AG20443 (cell line): Measurements from ENCODE around the gene NPAS4.
A peak's percentile ranks its signal among the peaks of the same experiment; 100 is the strongest.
"Not testable (repeated sequence)": the region's sequence is repeated elsewhere in the genome, so short reads cannot be mapped to it uniquely, and the experiment has no call there.

ENCODE experiments used
- DNase-seq: peaks from one replicate; pipeline ENCODE4 v3.0.0; 2012; ENCODE audit warnings: low spot score, mixed read lengths

The NPAS4 gene

DNA sequence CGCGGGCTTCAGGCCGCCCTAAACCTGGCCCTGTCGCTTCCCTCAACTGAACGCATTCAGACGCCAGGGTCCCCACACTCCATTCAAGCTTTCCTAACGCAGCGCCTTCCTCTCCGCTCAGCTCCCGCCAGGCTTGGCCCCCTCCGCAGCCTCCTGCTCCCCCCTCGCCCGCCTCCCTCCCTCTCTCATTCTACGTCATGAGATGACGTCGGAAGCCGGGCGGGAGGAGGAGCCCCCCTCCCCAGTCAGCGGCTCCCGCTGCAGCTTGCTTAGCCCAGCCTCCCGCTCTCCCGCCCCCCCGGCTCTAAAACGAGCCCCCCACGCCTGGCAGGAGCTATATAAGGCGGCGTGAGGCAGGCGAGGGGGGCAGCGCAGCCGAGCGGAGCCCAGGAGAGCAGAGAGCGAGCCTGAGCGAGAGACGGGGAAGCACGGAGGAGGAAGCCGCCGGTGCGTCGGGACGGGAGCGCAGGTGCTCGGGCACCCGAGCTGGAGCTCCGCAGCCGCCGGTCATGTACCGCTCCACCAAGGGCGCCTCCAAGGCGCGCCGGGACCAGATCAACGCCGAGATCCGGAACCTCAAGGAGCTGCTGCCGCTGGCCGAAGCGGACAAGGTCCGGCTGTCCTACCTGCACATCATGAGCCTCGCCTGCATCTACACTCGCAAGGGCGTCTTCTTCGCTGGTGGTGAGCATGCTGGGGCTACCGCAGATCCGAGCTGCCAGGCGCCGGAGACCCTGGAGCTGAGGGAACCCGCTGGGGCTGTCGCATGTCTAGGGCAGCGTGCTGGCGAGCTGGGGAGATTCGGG is at the start of gene NPAS4:
Gene NPAS4 (plus strand): TSS at position 365 of the 806 bp plus-strand sequence. CDS start 145 bp downstream, at position 510.
- no peak for DNase-seq

DNA sequence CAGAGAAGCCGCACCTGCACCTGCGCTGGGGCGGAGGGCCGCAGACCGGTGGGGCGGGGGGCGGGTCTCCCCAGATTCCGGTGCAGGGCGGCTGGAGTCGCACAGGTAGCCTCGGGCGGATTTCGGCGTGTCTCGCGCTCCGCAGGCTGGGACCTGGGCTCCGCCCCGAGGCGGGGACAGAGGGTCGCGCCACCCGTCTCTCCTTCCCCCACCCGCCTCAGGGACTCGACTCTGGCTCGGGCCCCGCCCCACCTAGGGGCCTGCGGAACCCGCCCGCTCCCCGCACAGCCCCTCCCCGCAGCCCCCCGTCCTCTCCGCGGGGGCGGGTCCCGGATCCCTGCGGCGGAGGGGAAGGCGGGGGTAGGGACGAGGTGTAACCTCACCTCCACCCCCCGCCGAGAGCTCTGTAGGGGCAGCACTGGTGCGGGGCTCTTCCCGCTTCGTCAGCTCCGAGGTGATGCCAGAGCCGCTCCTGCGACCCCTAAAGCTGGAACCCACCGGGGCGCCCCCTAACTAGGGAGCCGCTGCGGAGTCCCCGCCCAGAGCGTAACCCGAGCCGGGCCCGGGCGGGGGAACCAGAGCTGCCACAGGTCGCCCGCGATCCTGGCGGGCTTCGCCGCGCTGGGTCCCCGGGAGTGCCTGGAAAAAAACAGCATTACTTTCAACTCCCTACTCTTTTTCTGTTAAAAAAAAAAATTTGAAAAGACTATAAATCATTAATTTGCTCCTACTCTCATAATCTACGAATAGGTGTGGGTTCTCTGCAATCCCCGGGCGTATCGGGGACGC is 49.0 kb upstream of the NPAS4 start, which contains the start of gene SLC29A2:
Gene SLC29A2 (minus strand): TSS at position 134 of the 789 bp plus-strand sequence. CDS start 169 bp downstream, outside the sequence.
- peak; percentile 45 for DNase-seq

DNA sequence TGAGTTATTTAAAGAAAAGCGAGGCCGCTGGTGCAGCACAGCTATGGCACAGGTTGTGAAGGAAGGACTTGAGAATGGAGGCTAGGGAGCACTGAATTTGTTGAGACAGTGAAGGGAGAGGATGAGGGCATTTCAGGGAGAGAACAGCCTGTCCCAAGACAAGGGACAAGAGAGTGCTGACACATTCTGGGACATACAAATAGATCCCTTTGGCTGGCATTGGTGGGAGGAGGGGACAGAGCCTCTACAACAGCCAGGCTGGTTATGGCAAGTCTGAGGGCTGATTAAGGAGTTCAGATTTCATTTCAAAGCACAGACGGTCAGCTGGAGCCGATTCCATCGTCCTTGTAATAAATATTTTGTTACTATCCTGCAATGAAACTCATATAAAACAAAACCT is 47.6 kb upstream of the NPAS4 start:
- no peak for DNase-seq

DNA sequence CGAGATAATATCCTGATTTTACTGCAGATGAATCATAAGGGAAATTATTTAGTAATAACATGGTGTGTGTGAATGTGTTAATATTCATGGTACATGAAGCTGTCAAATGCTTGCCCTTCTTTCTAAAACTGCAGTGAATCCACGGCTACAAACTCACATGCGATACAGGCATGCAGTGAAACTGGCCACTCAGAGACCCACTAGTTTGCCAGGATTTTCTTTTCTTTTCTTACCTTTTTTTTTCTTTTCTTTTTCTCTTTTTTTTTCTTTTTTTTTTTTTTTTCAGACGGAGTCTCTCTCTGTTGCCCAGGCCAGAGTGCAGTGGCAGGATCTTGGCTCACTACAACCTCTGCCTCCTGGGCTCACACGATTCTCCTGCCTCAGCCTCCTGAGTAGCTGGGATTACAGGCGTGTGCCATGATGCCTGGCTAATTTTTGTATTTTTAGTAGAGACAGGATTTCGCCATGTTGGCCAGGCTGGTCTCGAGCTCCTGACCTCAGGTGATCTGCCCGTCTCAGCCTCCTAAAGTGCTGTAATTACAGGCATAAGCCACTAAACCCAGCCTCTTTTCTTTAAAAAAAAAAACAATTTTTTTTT is 47.0 kb upstream of the NPAS4 start:
- DNase-seq, result not testable (repeated sequence)

DNA sequence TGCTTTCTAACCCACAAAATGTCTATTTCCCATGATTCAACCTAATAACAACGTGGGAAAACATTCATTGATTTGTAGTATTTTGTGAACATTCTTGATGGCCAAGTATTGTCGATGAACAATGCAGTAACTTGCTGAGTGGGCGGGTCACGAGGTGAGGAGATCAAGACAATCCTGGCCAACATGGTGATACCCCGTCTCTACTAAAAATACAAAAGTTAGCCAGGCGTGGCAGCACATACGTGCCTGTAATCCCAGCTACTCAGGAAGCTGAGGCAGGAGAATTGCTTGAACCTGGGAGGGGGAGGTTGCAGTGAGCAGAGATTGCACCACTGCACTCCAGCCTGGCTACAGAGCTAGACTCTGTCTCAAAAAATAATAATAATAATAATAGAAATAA is 40.6 kb upstream of the NPAS4 start:
- not testable (repeated sequence) for DNase-seq

DNA sequence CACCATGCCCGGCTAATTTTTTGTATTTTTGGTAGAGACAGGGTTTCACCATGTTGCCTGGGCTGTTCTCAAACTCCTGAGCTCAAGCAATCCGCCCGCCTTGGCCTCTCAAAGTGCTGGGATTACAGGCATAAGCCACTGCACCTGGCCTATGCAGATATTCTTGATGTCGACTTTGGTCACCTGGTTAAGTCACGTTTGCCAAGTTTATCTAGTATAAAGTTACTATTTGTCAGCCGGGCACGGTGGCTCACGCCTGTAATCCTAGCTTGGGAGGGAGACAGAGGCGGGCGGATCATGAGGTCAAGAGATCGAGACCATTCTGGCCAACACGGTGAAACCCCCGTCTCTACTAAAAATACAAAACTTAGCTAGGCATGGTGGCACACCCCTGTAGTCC is 36.5 kb upstream of the NPAS4 start:
- not testable (repeated sequence) for DNase-seq

DNA sequence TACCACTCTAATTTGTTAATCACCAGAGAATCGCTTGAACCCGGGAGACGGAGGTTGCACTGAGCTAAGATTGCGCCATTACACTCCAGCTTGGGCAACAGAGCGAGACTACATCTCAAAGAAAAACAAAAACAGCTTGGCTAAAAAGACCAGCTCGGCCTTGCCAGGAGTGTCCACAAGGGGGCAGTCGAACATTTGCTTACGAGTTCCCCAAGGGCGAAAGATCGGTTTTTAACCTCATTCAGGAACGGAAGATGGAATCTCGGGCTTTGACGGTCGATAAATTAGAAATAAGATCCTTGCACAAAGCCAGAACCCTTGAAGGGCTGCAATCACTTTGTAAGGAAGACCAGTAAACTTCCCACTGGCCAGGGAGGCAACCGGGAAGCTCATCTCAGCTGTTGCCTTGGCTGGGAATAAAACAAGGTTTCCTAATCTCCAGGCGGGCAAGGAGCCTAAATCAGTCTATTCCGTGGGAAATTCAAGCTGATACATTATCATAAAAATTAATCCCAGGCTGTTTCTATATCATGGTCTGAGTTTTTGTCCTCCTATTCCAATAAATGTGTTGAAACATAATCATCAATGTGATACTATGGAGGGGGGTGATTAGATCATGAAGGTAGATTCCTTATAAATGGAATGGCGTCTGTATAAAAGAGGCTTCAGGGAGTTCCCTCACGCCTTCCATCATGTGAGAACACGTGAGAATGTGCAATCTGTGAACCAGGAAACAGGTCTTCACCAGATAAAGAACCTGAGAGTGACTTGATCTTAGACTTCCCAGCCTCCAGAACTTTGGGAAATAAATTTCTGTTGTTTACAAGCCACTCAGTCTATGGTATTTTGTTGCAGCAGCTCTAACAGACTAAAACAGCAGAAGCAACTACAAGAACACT is 34.4 kb upstream of the NPAS4 start:
- peak; percentile 77 for DNase-seq

DNA sequence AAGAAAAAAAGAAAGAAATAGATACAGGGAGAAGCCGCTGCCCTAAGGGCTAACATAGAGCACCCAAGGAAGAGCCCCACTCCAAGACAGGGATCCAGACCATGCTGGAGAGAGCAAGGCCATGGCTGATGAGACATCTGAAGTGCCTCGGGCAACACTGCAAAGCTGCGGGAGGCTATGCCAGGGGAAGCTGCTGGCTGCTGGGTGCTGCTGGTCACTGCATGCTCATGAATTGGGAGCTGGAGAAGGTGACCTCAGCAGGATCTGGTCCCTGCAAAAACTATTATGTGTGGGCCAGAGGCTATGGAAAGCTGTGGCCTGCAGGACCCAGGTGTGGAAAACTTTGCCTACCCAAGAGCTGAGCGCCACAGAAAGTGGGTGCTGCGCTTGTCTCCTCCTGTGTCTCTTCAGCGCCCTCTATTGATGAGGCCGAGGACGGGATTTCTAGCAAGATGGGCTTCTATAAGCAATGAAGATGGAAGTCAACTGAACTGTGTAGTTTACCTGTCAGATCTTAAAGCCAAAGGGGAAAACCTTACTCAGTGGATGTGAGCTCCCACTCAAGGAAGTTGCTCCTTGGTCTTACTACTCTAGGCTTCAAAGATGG is 32.0 kb upstream of the NPAS4 start:
- DNase-seq, result peak; percentile 69

DNA sequence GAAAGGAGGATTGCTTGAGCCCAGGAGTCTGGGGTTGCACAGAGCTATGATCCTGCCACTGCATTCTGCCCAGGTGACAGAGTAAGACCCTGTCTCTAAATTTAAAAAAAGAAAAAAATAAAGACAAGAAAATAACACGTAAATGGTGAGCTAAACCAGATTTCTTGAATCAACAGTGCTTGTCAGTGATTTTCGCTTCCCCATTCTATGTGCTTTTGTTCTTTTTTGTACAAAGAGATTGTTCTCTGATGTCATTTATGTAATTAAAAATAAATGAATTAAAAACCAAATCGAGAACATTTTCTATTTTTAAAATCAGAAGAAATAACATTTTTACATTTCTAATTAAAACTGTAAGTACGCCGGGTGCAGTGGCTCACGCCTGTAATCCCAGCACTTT is 29.5 kb upstream of the NPAS4 start:
- no peak for DNase-seq

DNA sequence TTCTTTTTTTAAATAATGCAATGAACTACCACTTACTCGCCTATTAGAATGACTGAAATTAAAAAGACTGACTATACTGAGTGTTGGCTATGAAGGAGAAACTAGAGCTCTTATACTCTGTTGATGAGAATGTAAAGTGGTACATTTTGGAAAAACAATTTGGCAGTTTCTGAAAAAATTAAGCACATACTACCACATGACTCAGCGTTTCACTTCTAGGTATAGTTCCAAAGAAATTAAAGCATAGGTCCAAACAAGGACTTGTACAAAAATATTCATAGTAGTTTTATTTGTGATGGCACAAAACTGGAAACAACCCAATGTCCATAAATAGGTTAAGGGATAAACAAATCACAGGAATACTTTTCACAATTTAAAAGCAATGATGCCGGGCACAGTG is 26.9 kb upstream of the NPAS4 start:
- no peak for DNase-seq

DNA sequence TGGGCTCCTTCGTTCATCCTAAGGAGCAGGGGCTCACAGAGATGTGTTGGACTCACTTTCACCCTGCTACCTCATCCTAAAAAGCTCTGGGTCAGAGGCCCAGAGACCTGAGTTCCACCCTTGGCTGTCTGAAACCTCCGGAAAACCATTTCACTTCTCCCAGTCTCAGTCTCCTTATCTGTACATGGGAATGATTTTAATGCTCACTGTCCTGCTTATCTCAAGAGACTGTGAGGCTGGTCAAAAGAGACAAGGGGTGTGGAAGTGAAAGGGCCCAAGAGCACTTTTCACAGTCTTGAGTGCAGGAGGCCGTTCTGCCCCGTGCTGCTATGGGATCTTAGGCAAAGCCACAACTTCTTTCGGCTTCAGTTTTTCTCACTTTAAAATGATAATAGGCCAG is 13.2 kb upstream of the NPAS4 start:
- no peak for DNase-seq

DNA sequence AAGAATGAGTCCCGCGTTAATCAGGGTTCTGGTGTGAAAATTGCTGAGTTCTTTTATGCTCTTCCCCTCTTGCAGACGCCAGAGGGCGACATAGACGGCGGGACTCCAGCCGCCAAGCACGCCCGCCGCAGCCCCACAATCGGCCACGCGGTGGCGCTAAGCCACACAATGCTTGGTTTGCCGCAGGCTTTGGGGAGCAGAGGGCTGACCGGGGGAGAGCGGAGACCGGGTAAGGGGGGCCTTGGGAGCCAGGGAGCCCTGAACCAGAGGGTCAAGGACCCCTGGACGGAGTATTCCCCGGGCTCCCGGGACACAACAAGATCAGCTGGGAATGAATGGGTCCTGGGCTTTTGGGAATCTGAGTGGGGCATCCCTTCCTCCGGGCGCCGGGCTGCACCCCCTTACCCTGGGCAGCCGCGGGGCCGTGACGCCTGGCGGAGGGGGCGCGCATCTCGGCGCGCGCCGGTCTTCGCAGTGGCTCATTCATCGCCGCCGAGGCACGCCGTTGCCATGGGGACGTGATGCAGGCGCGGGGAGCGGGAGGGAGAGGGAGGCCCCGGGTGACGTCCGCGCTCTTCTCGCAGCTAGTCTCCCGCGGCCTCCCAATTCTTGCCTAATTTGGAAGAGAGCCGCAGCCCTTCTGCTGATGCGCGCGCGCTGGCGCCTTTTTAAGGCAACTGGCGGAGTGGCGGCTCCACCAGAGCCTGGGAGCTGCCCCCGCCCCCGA is 12.2 kb upstream of the NPAS4 start:
- DNase-seq, result peak; percentile 99

DNA sequence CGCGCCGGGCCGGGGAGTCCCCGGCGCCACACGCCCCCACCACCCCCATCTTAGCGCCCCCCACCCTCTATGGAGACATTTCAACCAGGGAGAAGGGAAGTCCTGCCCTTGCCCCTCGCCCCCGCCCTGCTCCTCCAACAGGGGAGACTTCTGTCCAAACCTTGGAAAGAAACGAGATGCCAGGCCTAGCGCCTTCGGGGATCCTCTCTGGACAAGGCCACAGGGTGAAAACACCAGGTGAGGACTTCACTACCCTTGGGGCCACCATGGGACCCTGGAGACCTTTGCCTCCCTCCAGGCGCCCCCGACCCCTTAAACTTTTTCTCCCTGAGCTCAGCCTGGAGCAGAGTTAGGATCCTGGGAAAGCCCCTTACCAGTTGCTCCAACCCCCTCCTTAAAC is 11.6 kb upstream of the NPAS4 start:
- peak; percentile 16 for DNase-seq

DNA sequence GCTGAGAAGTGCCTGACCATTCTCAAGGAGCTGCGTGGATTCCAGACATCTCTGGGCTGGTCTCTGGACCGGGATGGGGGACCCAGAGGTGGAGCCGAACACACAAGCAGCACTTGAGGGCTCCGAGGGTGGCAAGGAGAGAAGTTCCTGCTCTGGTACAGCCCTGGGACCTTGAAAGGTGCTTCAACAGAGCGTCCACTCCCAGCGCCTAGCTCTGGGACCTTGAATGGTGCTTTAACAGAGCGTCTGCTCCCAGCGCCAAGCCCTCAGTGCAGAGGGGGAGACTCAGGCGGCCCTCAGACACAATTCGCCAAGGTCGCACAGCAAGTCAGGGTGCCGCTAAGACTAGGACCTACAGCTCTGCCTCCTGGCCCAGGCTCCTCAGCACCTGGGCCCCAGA is 10.6 kb upstream of the NPAS4 start:
- no peak for DNase-seq

DNA sequence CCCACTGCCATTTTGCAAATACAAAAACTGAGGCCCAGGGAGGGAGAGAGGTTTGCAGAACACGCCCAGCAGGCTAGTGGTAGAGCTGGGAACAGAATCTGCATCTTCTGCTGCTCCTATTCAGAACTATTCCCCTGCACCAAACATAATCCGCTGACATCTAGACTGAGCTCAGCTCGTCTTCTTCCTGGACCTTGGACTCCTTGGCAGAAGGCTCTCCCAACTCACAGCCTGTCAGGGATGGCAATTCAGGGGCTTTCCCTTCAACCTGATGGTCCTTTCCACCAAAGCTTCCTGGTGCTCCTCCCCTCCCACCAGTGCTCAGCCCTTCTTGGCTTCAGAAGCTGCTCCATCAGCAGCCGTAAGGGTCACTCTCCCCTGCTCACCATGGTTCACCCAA is 9.5 kb upstream of the NPAS4 start:
- no peak for DNase-seq

DNA sequence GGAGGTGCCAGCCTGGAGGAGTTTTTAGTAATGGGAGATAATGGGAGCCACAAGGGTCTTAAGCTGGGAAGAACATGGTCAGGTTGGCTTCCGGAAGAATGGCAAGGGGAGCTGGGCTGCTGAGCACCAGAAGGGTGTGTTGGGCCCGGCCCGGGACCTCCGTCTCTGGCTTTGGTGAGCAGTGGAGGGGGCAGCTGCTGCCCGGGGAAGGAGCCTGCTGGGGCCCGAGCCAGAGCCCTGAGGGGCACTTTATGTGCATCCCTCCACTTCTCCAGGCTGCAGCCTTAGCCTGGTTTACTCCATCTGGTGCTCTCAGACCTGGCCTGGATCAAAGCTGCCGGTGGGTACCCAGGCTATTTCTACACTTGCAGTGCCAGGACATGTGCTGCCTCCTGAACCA is 8.7 kb upstream of the NPAS4 start:
- no peak for DNase-seq

DNA sequence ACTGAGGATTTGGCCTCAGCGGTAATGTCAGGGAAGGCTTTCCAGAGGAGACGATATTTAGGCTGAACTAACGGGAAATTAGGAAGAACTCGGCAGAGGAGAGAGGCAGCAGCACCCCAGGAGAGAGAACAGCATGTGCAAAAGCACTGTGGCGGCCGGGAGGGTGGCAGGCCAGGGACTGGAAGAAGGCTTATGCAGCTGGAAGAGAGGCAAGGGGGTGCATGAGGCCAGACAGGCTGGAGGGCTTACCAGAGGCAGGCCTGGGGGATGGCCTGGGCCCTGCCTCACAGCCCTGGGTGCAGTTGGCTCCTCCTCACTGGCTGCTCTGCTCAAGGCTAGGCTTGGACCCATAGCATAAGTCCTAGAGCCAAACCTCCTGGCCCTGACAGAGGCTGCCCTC is 7.7 kb upstream of the NPAS4 start:
- no peak for DNase-seq

DNA sequence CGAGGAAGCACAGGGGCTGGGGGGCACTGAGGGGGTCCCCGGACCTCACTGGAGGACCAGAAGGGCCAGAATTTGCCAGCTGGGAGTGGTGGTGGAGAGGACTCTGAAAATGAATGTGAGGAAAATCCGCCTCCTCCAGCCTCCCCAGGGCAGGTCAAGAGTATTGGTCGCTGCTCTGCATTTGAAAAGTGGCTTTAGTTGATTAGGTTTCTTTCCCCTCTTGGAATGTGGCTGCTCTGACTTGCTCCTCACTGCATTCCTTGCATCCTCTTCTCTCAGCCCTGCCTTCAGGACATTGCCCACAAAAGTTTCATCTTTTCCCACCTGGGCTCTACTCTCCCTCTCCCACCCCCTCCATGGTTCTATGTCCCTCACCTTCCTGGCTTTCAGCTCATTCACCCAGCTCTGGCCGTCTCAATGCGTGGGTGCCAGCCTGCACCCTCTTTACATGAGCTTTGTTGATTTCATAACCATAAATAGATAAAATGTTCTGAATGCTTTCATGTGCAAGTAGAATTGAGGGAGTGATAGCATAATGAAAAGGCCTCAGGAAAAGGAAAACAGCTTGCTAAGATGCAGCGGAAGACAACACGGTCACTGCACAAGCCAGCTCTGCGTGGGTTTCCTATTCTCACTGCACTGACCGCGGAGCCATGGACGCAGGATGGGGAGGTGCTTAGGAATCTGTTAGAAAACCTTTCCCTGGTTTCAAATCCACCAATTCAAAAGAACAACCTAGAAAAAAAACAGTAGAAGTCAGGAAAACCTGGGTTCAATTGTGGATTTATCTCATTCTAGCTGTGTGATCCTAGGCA is 6.5 kb upstream of the NPAS4 start:
- DNase-seq, result no peak

DNA sequence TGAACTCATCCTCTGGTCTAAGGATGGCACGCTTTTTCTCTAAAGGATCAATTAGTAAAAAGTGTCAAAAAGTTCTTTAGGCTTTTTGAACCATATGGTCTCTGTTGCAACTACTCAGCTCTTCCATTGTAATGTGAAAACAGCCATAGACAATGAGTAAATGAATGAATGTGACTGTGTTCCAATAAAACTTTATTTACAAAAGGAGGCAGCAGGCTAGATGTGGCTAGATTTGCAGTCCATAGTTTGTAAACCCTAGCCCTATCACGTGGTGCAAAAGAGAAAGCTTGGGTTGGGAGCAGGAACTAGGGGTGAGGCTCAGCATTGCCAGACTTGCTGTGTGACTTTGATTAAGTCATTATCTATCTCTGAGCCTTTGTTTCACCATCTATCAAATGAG is 5.4 kb upstream of the NPAS4 start:
- no peak for DNase-seq

DNA sequence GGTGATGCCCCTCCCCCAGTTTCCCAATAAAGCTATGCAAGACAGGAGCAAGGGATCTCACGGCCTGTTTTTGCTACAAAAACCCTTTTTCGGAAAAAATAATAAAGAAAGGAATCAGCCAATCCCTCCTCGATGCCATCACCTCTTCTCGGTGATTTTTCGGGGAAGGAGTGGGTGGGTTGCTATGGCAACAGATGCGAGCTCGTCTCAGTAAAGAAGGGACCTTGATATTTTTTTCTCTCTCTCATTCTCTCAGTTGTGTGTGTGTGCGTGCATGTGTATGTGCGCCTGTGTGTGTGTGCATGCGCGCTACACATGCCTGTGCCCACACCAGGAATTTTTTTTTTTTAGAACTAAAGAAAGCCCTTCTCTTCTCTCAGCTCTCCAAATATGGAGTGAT is 3.8 kb upstream of the NPAS4 start:
- no peak for DNase-seq
